ENCODE data around the gene FCRL6. TPM values are rescaled to one million over a fixed set of nuclear protein-coding genes. Genes with fewer than 3 reads are reported as not detected.

Gene FCRL6
- total RNA-seq, result under 0.01 TPM in 1 of 2 replicates, not detected in the other

GRCh38 chr1:159802111-159802510 is at the start of gene FCRL6:
FCRL6 (plus strand) TSS chr1:159802360; CDS start chr1:159802425, 65 bp downstream.

GRCh38 chr1:159780583-159781582 is 21.3 kb upstream of the FCRL6 start, which contains the start of gene DUSP23:
DUSP23 (plus strand) TSS chr1:159780962; CDS start chr1:159781101, 139 bp downstream.

GRCh38 chr1:159826441-159827101 is 24.4 kb downstream of the FCRL6 start, which contains the start of gene SLAMF8:
SLAMF8 (plus strand) TSS chr1:159826873; CDS start chr1:159826899, 26 bp downstream.

GRCh38 chr1:159862557-159862956 is 60.4 kb downstream of the FCRL6 start, which contains the start of gene VSIG8:
VSIG8 (minus strand) TSS chr1:159862657; CDS start chr1:159862521, 136 bp downstream.

Other genes with a start within 250 kb of the FCRL6 start
- gene APCS, start 214.5 kb upstream of the FCRL6 start, total RNA-seq, result not detected in 2 replicates
- 0.09 TPM in 2 replicates for gene CRP, start 87.8 kb upstream of the FCRL6 start, total RNA-seq
- 137 and 145 TPM in 2 replicates for gene DUSP23, start 21.4 kb upstream of the FCRL6 start, total RNA-seq
- gene SLAMF8, start 24.5 kb downstream of the FCRL6 start, total RNA-seq, result not detected in 2 replicates
- 0.09 TPM in 1 of 2 replicates, not detected in the other for gene VSIG8, start 60.3 kb downstream of the FCRL6 start, total RNA-seq
- 0.94 and 1.5 TPM in 2 replicates for gene CFAP45, start 97.8 kb downstream of the FCRL6 start, total RNA-seq
- gene TAGLN2, start 123.1 kb downstream of the FCRL6 start, total RNA-seq, result 488 and 511 TPM in 2 replicates
- gene IGSF9, start 143.3 kb downstream of the FCRL6 start, total RNA-seq, result under 0.01 TPM in 2 replicates
- not detected in 2 replicates for gene SLAMF9, start 151.9 kb downstream of the FCRL6 start, total RNA-seq
- 2.9 and 3.1 TPM in 2 replicates for gene PIGM, start 229.6 kb downstream of the FCRL6 start, total RNA-seq

Data from endothelial cell of coronary artery (primary cell).